ENCODE measurements around the gene MAP3K21. TPM values are rescaled to one million over a fixed set of nuclear protein-coding genes. Genes with fewer than 3 reads are reported as not detected.

Gene MAP3K21
- polyA plus RNA-seq, 3 donors: 0.38 to 2.7 (median 0.59) TPM

GRCh38 chr1:233295975-233296322 lies 31.6 kb upstream of the MAP3K21 start:
- H3K4me3 Mint-ChIP-seq: peak overlapping the region; percentile 93 to 96
- H3K36me3 Mint-ChIP-seq: no peaks in the 10 kb centered on the region
- peaks cover 0 to 4% (median 0%) of the 10 kb centered on the region in 7 donors for H3K9me3 Mint-ChIP-seq
- DNase-seq: no peak
- intact Hi-C loops (cut with micrococcal nuclease): no loop called here
- Histone ChIP-seq H4K20me1 (ENCODE audit: insufficient read depth, low read length) (no peaks in the 10 kb centered on the region), H3K4me1 (ENCODE audit: control insufficient read depth in 1 of 2, insufficient read depth in 2 of 2, low read length in 2 of 2) (peaks cover 27 to 39% of the 10 kb centered on the region in 2 donors), H3K9ac (ENCODE audit: insufficient read depth, low read length, poor library complexity, severe bottlenecking) (peak overlapping the region; percentile 76), H3K79me2 (ENCODE audit: insufficient read depth, low read length) (peaks cover 11% of the 10 kb centered on the region), H3K36me3 (replicated peaks in 1 of 2; ENCODE audit: control insufficient read depth in 1 of 2, insufficient read depth in 2 of 2, low read length in 2 of 2) (no peaks in the 10 kb centered on the region), H3K27ac (ENCODE audit: low read depth in 1 of 2, low read length in 2 of 2) (no peak overlapping the region), H3K9me3 (replicated peaks in 1 of 2; ENCODE audit: control insufficient read depth in 1 of 2, insufficient read depth in 1 of 2, low read length in 2 of 2) (no peaks in the 10 kb centered on the region), H2AFZ (ENCODE audit: insufficient read depth, low read depth, low read length, poor library complexity, severe bottlenecking) (peak overlapping the region; percentile 99), H3K4me3 (replicated peaks in 1 of 3; ENCODE audit: low read depth in 2 of 3, low read length in 3 of 3) (peak overlapping the region; percentile 77 to 94 (median 85)), H3K27me3 (ENCODE audit: control insufficient read depth in 2 of 2, insufficient read depth in 2 of 2, low read length in 2 of 2) (no peaks in the 10 kb centered on the region), H3K4me2 (replicated peaks; ENCODE audit: extremely low read depth, low read length, poor library complexity, severe bottlenecking) (peak overlapping the region; percentile 96)
- H3K4me1 Mint-ChIP-seq: peaks cover 32% of the 10 kb centered on the region
- peak overlapping the region in 2 of 7 donors; percentile 9 to 70 for H3K27ac Mint-ChIP-seq
- peaks cover 2 to 5% (median 3%) of the 10 kb centered on the region in 3 donors for H3K27me3 Mint-ChIP-seq (ENCODE audit: low read depth in 3 of 3)
- 5% methylated on average over 3 of the region's 5 CpGs for WGBS (ENCODE audit: insufficient coverage)
- peak; percentile 5 for TF ChIP-seq CTCF (IDR thresholded peaks at IDR 0.05)

- peaks cover 0 to 3% of the 10 kb centered on the region in 2 donors for H3K9me3 ChIP-seq (replicated peaks in 1 of 2; ENCODE audit: control insufficient read depth in 1 of 2, insufficient read depth in 1 of 2, low read length in 2 of 2)
- H3K4me1 Mint-ChIP-seq: peaks cover 13% of the 10 kb centered on the region
- no peak overlapping the region for H3K9ac ChIP-seq (ENCODE audit: insufficient read depth, low read length, poor library complexity, severe bottlenecking)
Observed at GRCh38 chr1:233299450-233299849, 28.1 kb upstream of the MAP3K21 start.

More at GRCh38 chr1:233299450-233299849, 28.1 kb upstream of the MAP3K21 start:
- Mint-ChIP-seq H3K27me3 (ENCODE audit: low read depth in 3 of 3) (peaks cover 0 to 5% (median 4%) of the 10 kb centered on the region in 3 donors), H3K4me3 (no peak overlapping the region), H3K27ac (no peak overlapping the region), H3K9me3 (peaks cover 0 to 7% (median 4%) of the 10 kb centered on the region in 7 donors), H3K36me3 (no peaks in the 10 kb centered on the region)
- H3K36me3 ChIP-seq (replicated peaks in 1 of 2; ENCODE audit: control insufficient read depth in 1 of 2, insufficient read depth in 2 of 2, low read length in 2 of 2): no peaks in the 10 kb centered on the region
- 100% methylated on average over 1 of the region's 5 CpGs for WGBS (ENCODE audit: insufficient coverage)
- H2AFZ ChIP-seq (ENCODE audit: insufficient read depth, low read depth, low read length, poor library complexity, severe bottlenecking): no peak overlapping the region
- H3K4me2 ChIP-seq (replicated peaks; ENCODE audit: extremely low read depth, low read length, poor library complexity, severe bottlenecking): no peak overlapping the region
- intact Hi-C loops (cut with micrococcal nuclease): no loop called here
- peaks cover 7% of the 10 kb centered on the region for H3K79me2 ChIP-seq (ENCODE audit: insufficient read depth, low read length)
- H3K4me1 ChIP-seq (ENCODE audit: control insufficient read depth in 1 of 2, insufficient read depth in 2 of 2, low read length in 2 of 2): peaks cover 13 to 17% of the 10 kb centered on the region in 2 donors
- H3K27me3 ChIP-seq (ENCODE audit: control insufficient read depth in 2 of 2, insufficient read depth in 2 of 2, low read length in 2 of 2): no peaks in the 10 kb centered on the region
- no peak overlapping the region for H3K27ac ChIP-seq (ENCODE audit: low read depth in 1 of 2, low read length in 2 of 2)
- TF ChIP-seq CTCF (IDR thresholded peaks at IDR 0.05): no peak
- H3K4me3 ChIP-seq (replicated peaks in 1 of 3; ENCODE audit: low read depth in 2 of 3, low read length in 3 of 3): no peak overlapping the region
- no peak for DNase-seq
- no peaks in the 10 kb centered on the region for H4K20me1 ChIP-seq (ENCODE audit: insufficient read depth, low read length)

Measured in CD14-positive monocyte (primary cell).